HL-60 (cell line): ENCODE measurements around the gene SETD7.

ENCODE experiments used
- DNase-seq, 2 experiments: peaks; one replicate each; pipeline ENCODE4 v3.0.0-alpha.2; 2010 to 2020; ENCODE audit warnings: low read depth in 1 of 2, low spot score in 1 of 2
- H3K27ac ChIP-seq: fragments of 250-450 bp; sonication (Bioruptor Pico); replicated peaks from 2 replicates; pipeline ENCODE4 v1.5.1; 2020; ENCODE audit warnings: mild to moderate bottlenecking, moderate library complexity
- H3K27me3 ChIP-seq: fragments of 250-450 bp; sonication (Bioruptor Pico); 2 replicates; pipeline ENCODE4 v1.5.1; 2021; ENCODE audit warnings: mild to moderate bottlenecking, moderate library complexity; ENCODE audit not compliant: insufficient read depth, poor library complexity, severe bottlenecking
- H3K4me3 ChIP-seq: replicated peaks from 2 replicates; pipeline ENCODE4 v1.5.1; 2011; ENCODE audit warnings: mild to moderate bottlenecking, control low read depth, low read length; ENCODE audit not compliant: insufficient read depth
- GABPA ChIP-seq: IDR thresholded peaks from 2 replicates; pipeline ENCODE4 v1.6.1; 2012; ENCODE audit warnings: low read depth
- POLR2AphosphoS5 ChIP-seq: IDR thresholded peaks from 2 replicates; pipeline ENCODE4 v1.6.1; 2012; ENCODE audit warnings: low read depth
- REST ChIP-seq: IDR thresholded peaks from 2 replicates; pipeline ENCODE4 v1.6.1; 2012; ENCODE audit warnings: low read depth; ENCODE audit not compliant: insufficient replicate concordance
- SPI1 ChIP-seq: IDR thresholded peaks from 2 replicates; pipeline ENCODE4 v1.6.1; 2012; ENCODE audit warnings: low read depth, mild to moderate bottlenecking, borderline replicate concordance
- TF ChIP-seq, protein P1 (sequence below): IDR thresholded peaks from one replicate; pipeline ENCODE4 v1.5.1; 2011; ENCODE audit warnings: low read length, control low read depth, inconsistent platforms; ENCODE audit not compliant: insufficient read depth

SETD7 gene

GRCh38 chr4:139525414-139525813 lies 30.6 kb downstream of the SETD7 start:
- no peak for TF ChIP-seq REST
- TF ChIP-seq, protein P1, sequence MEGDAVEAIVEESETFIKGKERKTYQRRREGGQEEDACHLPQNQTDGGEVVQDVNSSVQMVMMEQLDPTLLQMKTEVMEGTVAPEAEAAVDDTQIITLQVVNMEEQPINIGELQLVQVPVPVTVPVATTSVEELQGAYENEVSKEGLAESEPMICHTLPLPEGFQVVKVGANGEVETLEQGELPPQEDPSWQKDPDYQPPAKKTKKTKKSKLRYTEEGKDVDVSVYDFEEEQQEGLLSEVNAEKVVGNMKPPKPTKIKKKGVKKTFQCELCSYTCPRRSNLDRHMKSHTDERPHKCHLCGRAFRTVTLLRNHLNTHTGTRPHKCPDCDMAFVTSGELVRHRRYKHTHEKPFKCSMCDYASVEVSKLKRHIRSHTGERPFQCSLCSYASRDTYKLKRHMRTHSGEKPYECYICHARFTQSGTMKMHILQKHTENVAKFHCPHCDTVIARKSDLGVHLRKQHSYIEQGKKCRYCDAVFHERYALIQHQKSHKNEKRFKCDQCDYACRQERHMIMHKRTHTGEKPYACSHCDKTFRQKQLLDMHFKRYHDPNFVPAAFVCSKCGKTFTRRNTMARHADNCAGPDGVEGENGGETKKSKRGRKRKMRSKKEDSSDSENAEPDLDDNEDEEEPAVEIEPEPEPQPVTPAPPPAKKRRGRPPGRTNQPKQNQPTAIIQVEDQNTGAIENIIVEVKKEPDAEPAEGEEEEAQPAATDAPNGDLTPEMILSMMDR, result no peak
- TF ChIP-seq SPI1, result no peak
- TF ChIP-seq POLR2AphosphoS5, result no peak
- no peak for TF ChIP-seq GABPA
- Histone ChIP-seq H3K27me3 (no peaks in the 10 kb centered on the region), H3K4me3 (no peak overlapping the region), H3K27ac (no peak overlapping the region)
- no peak for DNase-seq

DNA sequence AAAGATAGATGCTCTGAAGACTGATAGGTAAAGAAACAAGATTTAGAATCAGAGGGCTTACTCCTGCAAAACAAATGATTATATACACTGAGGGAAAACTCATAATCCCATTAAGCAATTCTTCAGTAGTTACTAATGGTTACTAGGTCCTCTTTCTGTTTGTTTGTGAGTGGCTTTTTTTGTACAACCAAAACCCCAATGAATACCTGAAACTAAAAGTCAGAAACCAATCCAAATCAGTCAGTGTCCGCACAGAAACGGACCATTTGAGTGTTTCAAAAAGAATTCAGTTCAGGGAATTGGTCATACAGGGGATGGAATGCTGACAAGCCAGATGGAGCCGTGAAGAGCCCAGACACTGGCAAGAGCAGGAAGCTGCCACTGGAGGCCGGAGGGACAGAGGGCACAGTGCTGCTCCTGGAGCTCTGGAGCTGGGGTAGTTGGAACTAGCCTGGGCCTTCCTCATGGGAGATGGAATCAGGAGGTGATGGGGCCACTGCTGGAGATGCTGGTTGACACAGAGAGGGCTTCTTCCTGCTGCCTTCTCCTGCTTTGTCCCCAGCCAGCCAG lies 31.9 kb downstream of the SETD7 start:
- H3K27me3 ChIP-seq, result no peaks in the 10 kb centered on the region
- H3K4me3 ChIP-seq, result no peak overlapping the region
- DNase-seq, result no peak
- TF ChIP-seq REST (no peak), SPI1 (no peak), GABPA (no peak), POLR2AphosphoS5 (no peak)
- TF ChIP-seq, protein P1, result no peak
- no peak overlapping the region for H3K27ac ChIP-seq

GRCh38 chr4:139523076-139523475 lies 32.9 kb downstream of the SETD7 start:
- TF ChIP-seq SPI1, result no peak
- TF ChIP-seq REST, result no peak
- TF ChIP-seq POLR2AphosphoS5, result no peak
- TF ChIP-seq GABPA, result no peak
- TF ChIP-seq, protein P1, result no peak
- Histone ChIP-seq H3K4me3 (no peak overlapping the region), H3K27ac (no peak overlapping the region), H3K27me3 (no peaks in the 10 kb centered on the region)
- DNase-seq, result no peak
